Measurements from ENCODE around the gene PRSS38.
"Not testable (repeated sequence)": the region's sequence is repeated elsewhere in the genome, so short reads cannot be mapped to it uniquely, and the experiment has no call there.

Gene PRSS38

GRCh38 chr1:227838181-227838580 is 22.7 kb downstream of the PRSS38 start:
- H3K27me3 Mint-ChIP-seq (ENCODE audit: low read depth): no peaks in the 10 kb centered on the region

DNA sequence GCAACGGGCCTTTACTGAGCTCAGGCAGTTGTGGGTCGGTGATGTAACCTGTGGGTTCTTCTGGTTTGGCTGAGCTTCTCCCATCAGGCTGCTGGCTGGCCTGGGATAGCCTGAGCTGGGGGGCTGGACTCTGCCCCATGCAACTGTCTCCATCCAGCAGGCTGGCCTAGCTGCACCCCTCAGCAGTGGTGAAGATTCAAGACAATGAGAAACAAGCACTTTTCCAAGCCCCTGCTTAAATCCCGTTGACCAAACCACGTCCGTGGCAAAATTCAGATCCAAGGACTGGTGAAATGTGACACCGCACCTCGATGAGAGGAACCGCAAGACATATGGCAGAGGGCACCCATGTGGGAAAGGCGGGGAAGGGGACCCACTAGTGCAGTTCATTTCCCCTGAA is 25.6 kb downstream of the PRSS38 start:
- Mint-ChIP-seq H3K36me3 (ENCODE audit: low read depth) (no peaks in the 10 kb centered on the region), H3K27me3 (ENCODE audit: low read depth) (no peaks in the 10 kb centered on the region), H3K4me3 (no peak overlapping the region), H3K27ac (no peak overlapping the region), H3K9me3 (peaks cover 7% of the 10 kb centered on the region), H3K4me1 (ENCODE audit: low read depth) (no peaks in the 10 kb centered on the region)

More at GRCh38 chr1:227838181-227838580, 22.7 kb downstream of the PRSS38 start:
- H3K4me1 Mint-ChIP-seq (ENCODE audit: low read depth): no peaks in the 10 kb centered on the region
- no peaks in the 10 kb centered on the region for H3K36me3 Mint-ChIP-seq (ENCODE audit: low read depth)
- H3K4me3 Mint-ChIP-seq: no peak overlapping the region
- peaks cover 4% of the 10 kb centered on the region for H3K9me3 Mint-ChIP-seq
- H3K27ac Mint-ChIP-seq: no peak overlapping the region

DNA sequence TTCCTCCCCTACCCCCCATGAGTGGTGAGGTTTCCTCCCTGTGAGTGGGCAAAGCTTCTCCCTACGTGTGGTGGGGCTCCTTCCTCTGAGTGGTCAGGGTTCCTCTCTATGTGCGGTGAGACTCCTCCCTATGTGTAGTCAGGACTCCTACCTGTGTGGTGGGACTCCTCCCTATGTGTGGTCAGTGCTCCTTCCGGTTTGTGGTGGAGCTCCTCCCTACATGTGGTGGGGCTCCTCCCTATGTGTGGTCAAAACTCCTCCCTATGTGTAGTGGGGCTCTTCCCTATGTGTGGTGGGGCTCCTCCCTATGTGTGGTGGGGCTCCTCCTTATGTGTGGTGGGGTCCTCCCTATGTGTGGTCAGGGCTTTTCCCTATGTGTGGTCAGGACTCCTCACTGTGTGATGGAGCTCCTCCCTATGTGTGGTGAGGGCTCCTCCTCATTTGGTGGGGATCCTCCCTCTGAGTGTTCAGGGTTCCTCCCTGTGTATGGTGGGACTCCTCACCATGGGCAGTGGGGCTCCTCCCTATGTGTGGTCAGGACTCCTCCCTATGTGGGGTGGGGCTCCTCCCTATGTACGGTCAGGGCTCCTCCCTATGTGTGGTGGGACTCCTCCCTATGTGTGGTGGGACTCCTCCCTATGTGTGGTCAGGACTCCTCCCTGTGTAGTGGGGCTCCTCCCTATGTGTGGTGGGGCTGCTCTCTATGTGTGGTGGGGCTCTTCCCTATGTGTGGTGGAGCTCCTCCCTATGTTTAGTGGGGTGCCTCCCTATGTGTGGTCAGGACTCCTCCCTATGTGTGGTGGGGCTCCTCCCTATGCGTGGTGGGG is 29.1 kb downstream of the PRSS38 start:
- Mint-ChIP-seq H3K27me3 (ENCODE audit: low read depth) (no peaks in the 10 kb centered on the region), H3K9me3 (peaks cover 18% of the 10 kb centered on the region), H3K4me3 (no peak overlapping the region), H3K36me3 (ENCODE audit: low read depth) (no peaks in the 10 kb centered on the region), H3K27ac (no peak overlapping the region), H3K4me1 (ENCODE audit: low read depth) (no peaks in the 10 kb centered on the region)

GRCh38 chr1:227845147-227845458 is 29.6 kb downstream of the PRSS38 start:
- H3K9me3 Mint-ChIP-seq: peaks cover 18% of the 10 kb centered on the region
- H3K36me3 Mint-ChIP-seq (ENCODE audit: low read depth): no peaks in the 10 kb centered on the region
- no peak overlapping the region for H3K27ac Mint-ChIP-seq
- no peak overlapping the region for H3K4me3 Mint-ChIP-seq
- H3K27me3 Mint-ChIP-seq (ENCODE audit: low read depth): no peaks in the 10 kb centered on the region
- H3K4me1 Mint-ChIP-seq (ENCODE audit: low read depth): no peaks in the 10 kb centered on the region

- H3K27ac Mint-ChIP-seq: no peak overlapping the region
- no peak overlapping the region for H3K4me3 Mint-ChIP-seq
- H3K36me3 Mint-ChIP-seq (ENCODE audit: low read depth): no peaks in the 10 kb centered on the region
- peaks cover 18% of the 10 kb centered on the region for H3K9me3 Mint-ChIP-seq
- no peaks in the 10 kb centered on the region for H3K4me1 Mint-ChIP-seq (ENCODE audit: low read depth)
- no peaks in the 10 kb centered on the region for H3K27me3 Mint-ChIP-seq (ENCODE audit: low read depth)
Measured at GRCh38 chr1:227845519-227845918, 30.0 kb downstream of the PRSS38 start.

GRCh38 chr1:227846265-227846858 is 30.9 kb downstream of the PRSS38 start:
- H3K4me1 Mint-ChIP-seq (ENCODE audit: low read depth): no peaks in the 10 kb centered on the region
- H3K27ac Mint-ChIP-seq: no peak overlapping the region
- H3K27me3 Mint-ChIP-seq (ENCODE audit: low read depth): no peaks in the 10 kb centered on the region
- no peaks in the 10 kb centered on the region for H3K36me3 Mint-ChIP-seq (ENCODE audit: low read depth)
- H3K9me3 Mint-ChIP-seq: peaks cover 18% of the 10 kb centered on the region
- no peak overlapping the region for H3K4me3 Mint-ChIP-seq

- H3K27me3 Mint-ChIP-seq (ENCODE audit: low read depth); H3K27ac Mint-ChIP-seq; H3K4me1 Mint-ChIP-seq (ENCODE audit: low read depth); H3K36me3 Mint-ChIP-seq (ENCODE audit: low read depth); H3K4me3 Mint-ChIP-seq: not testable (repeated sequence)
- peaks cover 18% of the 10 kb centered on the region for H3K9me3 Mint-ChIP-seq
Measured at GRCh38 chr1:227847046-227847445, 31.6 kb downstream of the PRSS38 start.

GRCh38 chr1:227848430-227848932 is 33.0 kb downstream of the PRSS38 start:
- no peaks in the 10 kb centered on the region for H3K4me1 Mint-ChIP-seq (ENCODE audit: low read depth)
- H3K4me3 Mint-ChIP-seq: no peak overlapping the region
- no peaks in the 10 kb centered on the region for H3K36me3 Mint-ChIP-seq (ENCODE audit: low read depth)
- H3K27ac Mint-ChIP-seq: no peak overlapping the region
- no peaks in the 10 kb centered on the region for H3K27me3 Mint-ChIP-seq (ENCODE audit: low read depth)
- peaks cover 18% of the 10 kb centered on the region for H3K9me3 Mint-ChIP-seq

- Mint-ChIP-seq H3K36me3 (ENCODE audit: low read depth) (no peaks in the 10 kb centered on the region), H3K9me3 (peaks cover 15% of the 10 kb centered on the region), H3K4me3 (no peak overlapping the region), H3K27me3 (ENCODE audit: low read depth) (no peaks in the 10 kb centered on the region), H3K4me1 (ENCODE audit: low read depth) (no peaks in the 10 kb centered on the region), H3K27ac (no peak overlapping the region)
Measured at GRCh38 chr1:227849251-227849650, 33.8 kb downstream of the PRSS38 start.

- no peaks in the 10 kb centered on the region for H3K27me3 Mint-ChIP-seq (ENCODE audit: low read depth)
- H3K36me3 Mint-ChIP-seq (ENCODE audit: low read depth): no peaks in the 10 kb centered on the region
- H3K4me3 Mint-ChIP-seq: no peak overlapping the region
- H3K9me3 Mint-ChIP-seq: no peaks in the 10 kb centered on the region
- no peaks in the 10 kb centered on the region for H3K4me1 Mint-ChIP-seq (ENCODE audit: low read depth)
- H3K27ac Mint-ChIP-seq: no peak overlapping the region
Measured at GRCh38 chr1:227854189-227854588, 38.7 kb downstream of the PRSS38 start.

DNA sequence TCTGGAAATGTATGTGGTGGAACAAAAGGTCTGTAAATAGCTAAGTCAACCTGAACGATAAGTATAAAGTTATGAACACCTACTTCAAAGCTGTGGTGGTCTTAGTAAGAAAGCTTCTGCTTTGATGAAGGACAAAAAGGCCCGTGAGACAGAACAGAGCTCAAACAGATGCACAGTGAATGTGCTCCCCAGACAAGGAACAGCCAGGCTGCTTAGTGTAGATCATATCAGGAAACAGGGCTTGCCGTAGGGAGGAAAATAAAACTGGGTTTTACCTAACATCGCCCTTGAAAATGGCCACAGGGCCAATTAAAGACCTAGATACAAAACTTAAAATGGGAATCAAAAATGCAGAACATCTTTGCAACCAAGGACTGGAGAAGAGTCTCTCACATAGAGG is 40.2 kb downstream of the PRSS38 start:
- Mint-ChIP-seq H3K4me3 (no peak overlapping the region), H3K36me3 (ENCODE audit: low read depth) (no peaks in the 10 kb centered on the region), H3K4me1 (ENCODE audit: low read depth) (no peaks in the 10 kb centered on the region), H3K27me3 (ENCODE audit: low read depth) (no peaks in the 10 kb centered on the region), H3K9me3 (no peaks in the 10 kb centered on the region), H3K27ac (no peak overlapping the region)

DNA sequence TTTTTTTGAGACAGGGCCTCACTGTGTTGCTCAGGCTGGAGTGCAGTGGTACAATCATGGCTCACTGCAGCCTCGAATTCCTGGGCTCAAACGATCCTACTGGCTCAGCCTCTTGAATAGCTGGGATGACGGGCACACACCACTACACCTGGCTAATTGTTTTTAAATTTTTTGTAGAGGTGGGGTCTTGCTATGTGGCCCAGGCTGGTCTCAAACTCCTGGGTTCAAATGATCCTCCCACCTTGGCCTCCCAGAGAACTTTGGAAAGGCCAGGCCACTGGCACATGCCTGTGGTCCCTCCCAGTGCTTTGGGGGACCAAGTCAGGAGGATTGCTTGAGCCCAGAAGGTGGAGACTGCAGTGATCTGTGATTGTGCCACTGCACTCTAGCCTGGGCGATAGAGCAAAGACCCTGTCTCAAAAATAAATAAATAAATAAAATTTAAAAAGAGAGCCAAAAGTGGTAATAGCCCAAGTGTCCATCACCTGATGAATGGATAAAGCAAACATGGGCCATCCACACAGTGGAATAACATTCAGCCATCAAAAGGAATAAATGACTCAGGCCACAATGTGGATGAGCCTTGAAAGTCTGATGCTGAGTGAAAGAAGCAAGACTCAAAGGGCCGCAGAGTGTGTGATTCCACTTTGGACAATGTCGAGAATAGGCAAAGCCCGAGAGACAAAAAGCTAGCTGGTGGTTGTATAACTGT is 40.8 kb downstream of the PRSS38 start:
- Mint-ChIP-seq H3K4me1 (ENCODE audit: low read depth) (no peaks in the 10 kb centered on the region), H3K27me3 (ENCODE audit: low read depth) (no peaks in the 10 kb centered on the region), H3K4me3 (no peak overlapping the region), H3K27ac (no peak overlapping the region), H3K36me3 (ENCODE audit: low read depth) (no peaks in the 10 kb centered on the region), H3K9me3 (no peaks in the 10 kb centered on the region)

DNA sequence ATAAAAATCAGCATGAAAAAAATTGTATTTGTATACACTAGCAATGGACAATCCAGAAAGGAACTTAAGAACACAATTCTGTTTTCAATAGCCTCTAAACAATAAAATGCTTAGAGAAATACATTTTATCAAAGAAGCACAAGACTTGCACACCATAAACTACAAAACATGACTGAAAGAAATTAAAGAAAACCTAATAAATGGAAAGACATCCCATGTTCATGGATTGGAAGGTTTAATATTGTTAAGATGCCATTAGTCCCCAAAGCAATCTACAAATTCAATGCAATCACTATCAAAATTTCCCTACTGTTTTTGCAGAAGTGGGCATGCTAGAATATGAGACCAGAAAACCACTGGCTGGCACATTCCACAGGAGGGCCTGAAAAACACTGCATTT is 49.4 kb downstream of the PRSS38 start:
- no peak overlapping the region for H3K4me3 Mint-ChIP-seq
- H3K9me3 Mint-ChIP-seq: peaks cover 15% of the 10 kb centered on the region
- H3K4me1 Mint-ChIP-seq (ENCODE audit: low read depth): peaks cover 9% of the 10 kb centered on the region
- no peak overlapping the region for H3K27ac Mint-ChIP-seq
- H3K27me3 Mint-ChIP-seq (ENCODE audit: low read depth): no peaks in the 10 kb centered on the region
- no peaks in the 10 kb centered on the region for H3K36me3 Mint-ChIP-seq (ENCODE audit: low read depth)

DNA sequence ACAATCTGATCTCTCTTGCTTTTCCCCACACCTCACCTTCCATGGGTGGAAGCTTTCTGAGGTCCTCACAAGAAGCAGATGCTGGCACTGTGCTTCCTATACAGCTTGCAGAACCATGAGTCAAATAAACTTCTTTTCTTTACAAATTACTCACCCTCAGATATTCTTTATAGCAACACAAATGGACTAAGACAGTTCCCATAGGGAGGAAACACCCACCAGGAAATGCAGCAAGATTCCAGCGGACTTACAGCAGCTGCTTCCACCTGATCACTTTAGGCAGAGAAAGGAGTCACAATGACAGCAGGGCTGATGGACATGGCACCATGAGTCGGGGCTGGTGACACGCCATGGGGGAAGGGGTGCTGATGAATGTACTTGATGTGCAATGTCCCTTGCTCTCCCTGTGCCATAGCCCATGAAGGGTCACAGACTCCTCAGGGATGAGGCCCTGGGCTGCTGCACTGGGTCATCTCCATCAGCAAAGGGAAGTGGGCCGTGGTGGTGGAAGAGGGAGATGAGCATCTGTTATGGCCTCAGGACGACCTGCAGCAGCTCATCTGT is 53.9 kb downstream of the PRSS38 start:
- Mint-ChIP-seq H3K27me3 (ENCODE audit: low read depth) (peaks cover 16% of the 10 kb centered on the region), H3K4me1 (ENCODE audit: low read depth) (peaks cover 27% of the 10 kb centered on the region), H3K27ac (no peak overlapping the region), H3K9me3 (peaks cover 16% of the 10 kb centered on the region), H3K4me3 (no peak overlapping the region), H3K36me3 (ENCODE audit: low read depth) (peaks cover 2% of the 10 kb centered on the region)
